Gastroesophageal sphincter (tissue), 3 donors: ENCODE results near the gene HYAL1.

Source experiments
- CTCF ChIP-seq, 4 experiments: fragments of 200-600 bp in 2 of 4; fragments of 450-650 bp in 2 of 4; sonication (generic) in 1 of 4; IDR thresholded peaks; one replicate each; pipeline ENCODE4 v1.5.1; 2017 to 2019; ENCODE audit warnings: antibody characterized with exemption in 4 of 4, mild to moderate bottlenecking in 2 of 4, moderate library complexity in 2 of 4
- EP300 ChIP-seq: sonication (generic); formaldehyde crosslinking; IDR thresholded peaks from one replicate; pipeline ENCODE4 v1.6.1; 2017; ENCODE audit warnings: antibody characterized with exemption, mild to moderate bottlenecking
- POLR2AphosphoS5 ChIP-seq: sonication (generic); formaldehyde crosslinking; IDR thresholded peaks from one replicate; pipeline ENCODE4 v1.6.1; 2017; ENCODE audit warnings: antibody characterized with exemption

- TF ChIP-seq EP300, result no peak
- no peak for TF ChIP-seq POLR2AphosphoS5
- no peak for TF ChIP-seq CTCF (IDR thresholded peaks at IDR 0.05)
These were observed 41.6 kb upstream of the HYAL1 start for GRCh38 chr3:50345008-50345407.
